ENCODE data around the gene RUSC2. TPM values are rescaled to one million over a fixed set of nuclear protein-coding genes. Genes with fewer than 3 reads are reported as not detected.

RUSC2 gene
- total and polyA plus RNA-seq, 10 of the 15 experiments (the other 5 are each of a cell fraction or from before 2014, with no cell fraction given) = not detected

DNA sequence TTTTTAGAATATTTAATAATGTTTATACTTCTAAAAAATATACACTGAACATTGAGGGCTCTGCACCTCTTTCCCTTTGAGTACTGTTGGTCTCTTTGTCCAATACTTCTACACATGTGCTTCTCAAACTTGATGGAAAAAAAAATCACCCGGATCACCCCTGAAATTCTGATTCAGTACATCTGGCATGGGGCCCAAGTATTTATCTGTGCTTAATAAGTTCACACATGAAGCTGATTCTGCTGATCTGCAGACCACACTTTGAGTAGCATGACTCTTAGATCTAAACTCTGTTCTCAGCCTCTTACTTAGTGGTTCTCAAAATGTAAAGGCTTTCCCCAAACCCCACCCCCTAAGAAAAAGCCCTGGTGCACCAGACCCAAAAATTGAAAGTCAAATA, 12.0 kb downstream of the RUSC2 start:
- WGBS (ENCODE audit: insufficient coverage, insufficient replicate concordance, low lambda C conversion rate, missing lambda C conversion rate) = 0% methylated on average over 1 of the region's 1 CpG
- in situ Hi-C loops (cut with MboI) (no loop called here), intact Hi-C loops (cut with micrococcal nuclease; ENCODE audit: unreplicated experiment) (no loop called here)
- Histone ChIP-seq H3K27ac (ENCODE audit: control insufficient read depth, insufficient read depth) (no peak overlapping the region), H3K4me1 (ENCODE audit: control insufficient read depth, insufficient read depth, low read length) (no peaks in the 10 kb centered on the region), H3K9me3 (replicated peaks; ENCODE audit: control insufficient read depth, insufficient read depth, low read length) (peaks cover 2% of the 10 kb centered on the region; the same call in 1 of the 3 replicates), H3K4me3 (no peak overlapping the region), H3K27me3 (replicated peaks in 1 of 2; ENCODE audit: control insufficient read depth in 2 of 2, insufficient read depth in 2 of 2, low read length in 1 of 2) (no peaks in the 10 kb centered on the region; a peak in 1 of 4 replicates), H3K9ac (ENCODE audit: control insufficient read depth, insufficient read depth, low read length) (no peak overlapping the region), H3K4me2 (ENCODE audit: control insufficient read depth, insufficient read depth) (no peak overlapping the region), H3K36me3 (ENCODE audit: control insufficient read depth in 2 of 2, insufficient read depth in 2 of 2, low read length in 1 of 2) (no peaks in the 10 kb centered on the region), H3K79me2 (ENCODE audit: control insufficient read depth, insufficient read depth, low read length) (no peaks in the 10 kb centered on the region), H4K20me1 (ENCODE audit: control insufficient read depth, insufficient read depth) (no peaks in the 10 kb centered on the region), H2AFZ (ENCODE audit: control insufficient read depth, low read depth, low read length) (no peak overlapping the region)
- DNase-seq (ENCODE audit: low read depth, low spot score) (no peak), ATAC-seq (no peak), FAIRE-seq (no peak)
- BruUV-seq (replicated peaks) = no TSS peak
- ChIA-PET POLR2A (no interaction called here), RAD21 (ENCODE audit: unreplicated experiment) (no interaction called here), CTCF (no interaction called here), SMC1A (ENCODE audit: uncharacterized antibody, unreplicated experiment) (no interaction called here)
- TF ChIP-seq NFYB (IDR thresholded peaks at IDR 0.05; ENCODE audit: insufficient read depth, low read depth, low read length) (no peak), BRCA1 (IDR thresholded peaks at IDR 0.05; ENCODE audit: low read depth, low read length) (no peak), JUNB (IDR thresholded peaks at IDR 0.05) (no peak), SUZ12 (IDR thresholded peaks at IDR 0.05; ENCODE audit: unreplicated experiment) (no peak), SUPT20H (IDR thresholded peaks at IDR 0.05; ENCODE audit: borderline replicate concordance, control insufficient read depth, low read depth, low read length) (no peak), HDAC6 (IDR thresholded peaks at IDR 0.05; ENCODE audit: unreplicated experiment) (no peak), ZNF622 (IDR thresholded peaks at IDR 0.05) (no peak)
- TF ChIP-seq, protein P1, sequence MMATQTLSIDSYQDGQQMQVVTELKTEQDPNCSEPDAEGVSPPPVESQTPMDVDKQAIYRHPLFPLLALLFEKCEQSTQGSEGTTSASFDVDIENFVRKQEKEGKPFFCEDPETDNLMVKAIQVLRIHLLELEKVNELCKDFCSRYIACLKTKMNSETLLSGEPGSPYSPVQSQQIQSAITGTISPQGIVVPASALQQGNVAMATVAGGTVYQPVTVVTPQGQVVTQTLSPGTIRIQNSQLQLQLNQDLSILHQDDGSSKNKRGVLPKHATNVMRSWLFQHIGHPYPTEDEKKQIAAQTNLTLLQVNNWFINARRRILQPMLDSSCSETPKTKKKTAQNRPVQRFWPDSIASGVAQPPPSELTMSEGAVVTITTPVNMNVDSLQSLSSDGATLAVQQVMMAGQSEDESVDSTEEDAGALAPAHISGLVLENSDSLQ (IDR thresholded peaks at IDR 0.05) = no peak
- TF ChIP-seq, protein P2, sequence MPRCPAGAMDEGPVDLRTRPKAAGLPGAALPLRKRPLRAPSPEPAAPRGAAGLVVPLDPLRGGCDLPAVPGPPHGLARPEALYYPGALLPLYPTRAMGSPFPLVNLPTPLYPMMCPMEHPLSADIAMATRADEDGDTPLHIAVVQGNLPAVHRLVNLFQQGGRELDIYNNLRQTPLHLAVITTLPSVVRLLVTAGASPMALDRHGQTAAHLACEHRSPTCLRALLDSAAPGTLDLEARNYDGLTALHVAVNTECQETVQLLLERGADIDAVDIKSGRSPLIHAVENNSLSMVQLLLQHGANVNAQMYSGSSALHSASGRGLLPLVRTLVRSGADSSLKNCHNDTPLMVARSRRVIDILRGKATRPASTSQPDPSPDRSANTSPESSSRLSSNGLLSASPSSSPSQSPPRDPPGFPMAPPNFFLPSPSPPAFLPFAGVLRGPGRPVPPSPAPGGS (IDR thresholded peaks at IDR 0.05; ENCODE audit: borderline replicate concordance, insufficient read depth, low read depth, low read length, poor library complexity, severe bottlenecking) = no peak
